Adrenal gland (tissue), 5 donors: Measurements from ENCODE around the gene PARD3B.

Experiments used
- POLR2A ChIP-seq, 2 donors: fragments of 450-650 bp; IDR thresholded peaks; one replicate each; pipeline ENCODE4 v1.6.1; 2017; ENCODE audit warnings: antibody characterized with exemption in 2 of 2, mild to moderate bottlenecking in 2 of 2, moderate library complexity in 1 of 2
- TF ChIP-seq, protein P1 (sequence below), 6 experiments: fragments of 450-650 bp in 4 of 6; fragments of 200-600 bp in 2 of 6; sonication (generic) in 1 of 6; IDR thresholded peaks; 1 replicate in 5 of 6; 2 replicates in 1 of 6; pipeline versions ENCODE4 v1.5.1 to v1.8.0; 2016 to 2021; ENCODE audit warnings: antibody characterized with exemption in 6 of 6, mild to moderate bottlenecking in 2 of 6, moderate library complexity in 1 of 6
- donor health status: DM: no; HTN: no; CAD: no.

DNA sequence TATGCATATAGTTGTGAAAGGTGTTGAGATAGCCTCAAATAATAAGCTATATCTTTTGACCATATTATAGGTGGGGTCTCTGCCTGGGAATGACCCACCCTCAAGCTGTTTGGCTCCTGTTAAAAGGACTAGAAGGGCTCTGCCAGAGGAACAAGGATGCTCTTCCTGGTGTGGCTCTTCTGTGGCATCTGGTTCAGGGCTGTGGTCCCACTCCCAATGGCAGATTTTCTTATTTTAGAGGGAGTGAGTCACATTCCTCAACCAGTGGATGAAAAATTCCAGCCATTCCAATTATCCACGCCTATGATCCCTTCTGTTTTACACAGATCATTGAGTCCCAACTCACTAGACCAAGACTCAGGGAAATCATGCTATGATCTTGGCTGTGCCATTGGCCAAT, 119.9 kb downstream of the PARD3B start:
- TF ChIP-seq, protein P1, sequence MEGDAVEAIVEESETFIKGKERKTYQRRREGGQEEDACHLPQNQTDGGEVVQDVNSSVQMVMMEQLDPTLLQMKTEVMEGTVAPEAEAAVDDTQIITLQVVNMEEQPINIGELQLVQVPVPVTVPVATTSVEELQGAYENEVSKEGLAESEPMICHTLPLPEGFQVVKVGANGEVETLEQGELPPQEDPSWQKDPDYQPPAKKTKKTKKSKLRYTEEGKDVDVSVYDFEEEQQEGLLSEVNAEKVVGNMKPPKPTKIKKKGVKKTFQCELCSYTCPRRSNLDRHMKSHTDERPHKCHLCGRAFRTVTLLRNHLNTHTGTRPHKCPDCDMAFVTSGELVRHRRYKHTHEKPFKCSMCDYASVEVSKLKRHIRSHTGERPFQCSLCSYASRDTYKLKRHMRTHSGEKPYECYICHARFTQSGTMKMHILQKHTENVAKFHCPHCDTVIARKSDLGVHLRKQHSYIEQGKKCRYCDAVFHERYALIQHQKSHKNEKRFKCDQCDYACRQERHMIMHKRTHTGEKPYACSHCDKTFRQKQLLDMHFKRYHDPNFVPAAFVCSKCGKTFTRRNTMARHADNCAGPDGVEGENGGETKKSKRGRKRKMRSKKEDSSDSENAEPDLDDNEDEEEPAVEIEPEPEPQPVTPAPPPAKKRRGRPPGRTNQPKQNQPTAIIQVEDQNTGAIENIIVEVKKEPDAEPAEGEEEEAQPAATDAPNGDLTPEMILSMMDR (IDR thresholded peaks at IDR 0.05): no peak
- no peak for TF ChIP-seq POLR2A (IDR thresholded peaks at IDR 0.05)
